Right lobe of liver (tissue), 6 donors: ENCODE measurements around the gene TYRO3. TPM values are rescaled to one million over a fixed set of nuclear protein-coding genes. Genes with fewer than 3 reads are reported as not detected.

Experiments
- ATAC-seq, 4 donors: fragments of 200-7000 bp; cut with Tn5 transposase; one replicate each; pipeline ENCODE4 v1.9.1; 2020; ENCODE audit warnings: mild to moderate bottlenecking in 4 of 4, moderate library complexity in 4 of 4
- DNase-seq, 3 donors: peaks; one replicate each; pipeline ENCODE4 v3.0.0-alpha.2; 2020
- H3K27ac ChIP-seq, 3 donors: fragments of 200-600 bp; one replicate each; pipeline ENCODE4 v1.8.0; 2022
- H3K27me3 ChIP-seq, 2 donors: fragments of 200-600 bp; one replicate each; pipeline ENCODE4 v1.8.0; 2022
- H3K36me3 ChIP-seq, 4 donors: fragments of 200-600 bp; sonication (generic) in 1 of 4; one replicate each; pipeline versions ENCODE4 v1.5.1 to v1.8.0; 2017 to 2022; ENCODE audit warnings: control low read depth in 1 of 4
- H3K4me1 ChIP-seq, 4 donors: fragments of 200-600 bp; sonication (generic) in 1 of 4; one replicate each; pipeline versions ENCODE4 v1.5.1 to v1.8.0; 2017 to 2022; ENCODE audit warnings: control low read depth in 1 of 4
- H3K4me3 ChIP-seq, 3 donors: fragments of 200-600 bp; one replicate each; pipeline ENCODE4 v1.8.0; 2022
- H3K9me3 ChIP-seq, 4 donors: fragments of 200-600 bp; sonication (generic) in 1 of 4; one replicate each; pipeline versions ENCODE4 v1.5.1 to v1.8.0; 2017 to 2022; ENCODE audit warnings: control low read depth in 1 of 4
- POLR2A ChIP-seq: fragments of 450-650 bp; IDR thresholded peaks from one replicate; pipeline ENCODE4 v1.6.1; 2017; ENCODE audit warnings: antibody characterized with exemption, mild to moderate bottlenecking
- WGBS: methylation state at CpG from one replicate; pipeline ENCODE4 v1.1.6; 2018; ENCODE audit warnings: low coverage, low lambda C conversion rate; ENCODE audit not compliant: insufficient coverage; ENCODE audit errors: missing lambda C conversion rate; 5-methylcytosine and 5-hydroxymethylcytosine counted together
- intact Hi-C, 2 donors: fragments of 100-400 bp; cut with DNase I; formaldehyde crosslinking; loops; one replicate each; pipeline versions ENCODE4 v1.11.2 to v1.14.1; 2022
- total RNA-seq, 6 experiments: library from RNA; depleted of rRNA in 2 of 6; stranded (reverse); fragments of >200 nt in 2 of 6; fragmentation: NEBNext Ultra II Directional in 3 of 6; extraction: Animal tissue kit (Norgen Biotek cat#: 25700) in 3 of 6; gene quantifications; one replicate each; pipeline versions ENCODE4 v1.1.0 to v1.2.4, GENCODE V29; 2016 to 2023
- TF ChIP-seq, protein P1 (sequence below), 4 donors: fragments of 200-600 bp in 3 of 4; fragments of 450-650 bp in 1 of 4; IDR thresholded peaks; one replicate each; pipeline versions ENCODE4 v1.5.1 to v1.8.0; 2016 to 2022; ENCODE audit warnings: antibody characterized with exemption in 4 of 4, mild to moderate bottlenecking in 2 of 4
- donor health status: DM: no; HTN: yes; CAD: no.
- donor health status: DM: no; HTN: no; CAD: no.
- donor health status: DM: no; HTN: no; CAD: no.
- donor health status: DM: no; HTN: yes; CAD: no.
- donor health status: DM: no; HTN: yes; CAD: no.

The TYRO3 gene
- total RNA-seq, 6 experiments from 2014 or later, result 1.1 to 2.9 (median 1.8) TPM

DNA sequence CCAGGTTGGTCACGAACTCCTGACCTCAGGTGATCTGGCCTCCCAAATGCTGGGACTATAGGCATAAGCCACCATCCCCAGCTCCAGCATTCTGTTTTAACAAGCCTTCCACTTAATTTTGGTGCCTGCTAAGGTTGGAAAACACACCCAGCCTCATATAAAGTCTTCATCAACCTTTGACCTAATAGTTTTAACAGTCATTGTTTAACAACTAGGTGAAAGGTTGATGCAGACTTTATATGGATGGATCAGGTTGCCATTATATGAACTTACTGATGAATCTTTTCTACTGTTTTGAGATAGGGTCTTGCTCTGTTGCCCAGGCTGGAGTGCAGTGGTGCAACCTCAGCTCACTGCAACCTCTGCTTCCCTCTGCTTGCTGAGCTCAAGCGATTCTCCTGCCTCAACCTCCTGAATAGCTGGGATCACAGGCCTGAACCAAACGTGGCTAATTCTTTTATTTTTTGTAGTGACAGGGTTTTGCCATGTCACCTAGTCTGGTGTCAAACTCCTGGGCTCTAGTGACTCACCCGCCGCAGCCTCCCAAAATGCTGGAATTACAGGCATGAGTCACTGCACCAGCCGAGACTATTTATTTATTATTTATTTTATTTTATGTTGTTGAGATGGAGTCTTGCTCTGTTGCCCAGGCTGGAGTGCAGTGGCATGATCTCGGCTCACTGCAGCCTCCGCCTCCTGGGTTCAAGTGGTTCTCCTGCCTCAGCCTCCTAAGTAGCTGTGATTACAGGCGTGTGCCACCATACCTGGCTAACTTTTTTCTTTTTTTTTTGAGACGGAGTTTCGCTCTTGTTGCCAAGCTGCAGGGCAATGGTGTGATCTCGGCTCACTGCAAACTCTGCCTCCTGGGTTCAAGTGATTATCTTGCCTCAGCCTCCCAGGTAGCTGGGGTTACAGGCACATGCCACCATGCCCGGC is 11.9 kb upstream of the TYRO3 start:
- H3K9me3 ChIP-seq, result no peaks in the 10 kb centered on the region
- H3K27me3 ChIP-seq, result no peaks in the 10 kb centered on the region
- no peak for DNase-seq
- no peak overlapping the region for H3K4me3 ChIP-seq
- no peak for TF ChIP-seq POLR2A
- TF ChIP-seq, protein P1, sequence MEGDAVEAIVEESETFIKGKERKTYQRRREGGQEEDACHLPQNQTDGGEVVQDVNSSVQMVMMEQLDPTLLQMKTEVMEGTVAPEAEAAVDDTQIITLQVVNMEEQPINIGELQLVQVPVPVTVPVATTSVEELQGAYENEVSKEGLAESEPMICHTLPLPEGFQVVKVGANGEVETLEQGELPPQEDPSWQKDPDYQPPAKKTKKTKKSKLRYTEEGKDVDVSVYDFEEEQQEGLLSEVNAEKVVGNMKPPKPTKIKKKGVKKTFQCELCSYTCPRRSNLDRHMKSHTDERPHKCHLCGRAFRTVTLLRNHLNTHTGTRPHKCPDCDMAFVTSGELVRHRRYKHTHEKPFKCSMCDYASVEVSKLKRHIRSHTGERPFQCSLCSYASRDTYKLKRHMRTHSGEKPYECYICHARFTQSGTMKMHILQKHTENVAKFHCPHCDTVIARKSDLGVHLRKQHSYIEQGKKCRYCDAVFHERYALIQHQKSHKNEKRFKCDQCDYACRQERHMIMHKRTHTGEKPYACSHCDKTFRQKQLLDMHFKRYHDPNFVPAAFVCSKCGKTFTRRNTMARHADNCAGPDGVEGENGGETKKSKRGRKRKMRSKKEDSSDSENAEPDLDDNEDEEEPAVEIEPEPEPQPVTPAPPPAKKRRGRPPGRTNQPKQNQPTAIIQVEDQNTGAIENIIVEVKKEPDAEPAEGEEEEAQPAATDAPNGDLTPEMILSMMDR (IDR thresholded peaks at IDR 0.05), result no peak
- intact Hi-C loops, result no loop called here
- WGBS, result 84% methylated on average over 10 of the region's 13 CpGs
- ATAC-seq, result no peak
- no peak overlapping the region for H3K27ac ChIP-seq
- H3K4me1 ChIP-seq, result peaks cover 0 to 6% (median 3%) of the 10 kb centered on the region in 4 donors
- H3K36me3 ChIP-seq, result no peaks in the 10 kb centered on the region

DNA sequence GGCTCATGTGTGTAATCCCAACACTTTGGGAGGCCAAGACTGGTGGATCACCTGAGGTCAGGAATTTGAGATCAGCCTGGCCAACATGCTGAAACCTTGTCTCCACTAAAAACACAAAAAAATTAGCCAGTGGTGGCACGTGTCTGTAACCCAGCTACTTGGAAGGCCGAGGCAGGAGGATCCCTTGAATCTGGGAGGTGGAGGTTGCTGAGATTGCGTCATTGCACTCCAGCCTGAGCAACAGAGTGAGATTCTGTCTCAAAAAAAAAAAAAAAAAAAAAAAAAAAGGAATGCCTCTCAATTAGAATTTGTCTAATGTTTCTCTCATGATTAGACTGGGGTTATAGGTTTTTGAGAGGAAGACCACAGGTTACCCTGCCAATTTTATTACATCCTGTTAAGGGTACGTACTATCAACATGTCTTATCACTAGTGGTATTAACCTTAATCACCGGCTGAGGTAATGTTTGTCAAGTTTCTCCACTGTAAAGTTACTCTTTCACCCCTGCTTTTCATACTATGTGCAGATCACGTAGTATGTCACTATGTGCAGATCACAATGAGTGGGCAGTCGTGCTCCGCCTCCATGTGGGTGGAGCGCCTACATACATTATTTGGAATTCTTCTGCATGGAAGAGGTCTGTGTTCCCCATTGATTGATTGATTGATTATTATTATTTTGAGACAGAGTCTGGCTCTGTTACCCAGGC is 8.8 kb upstream of the TYRO3 start:
- Histone ChIP-seq H3K4me3 (no peak overlapping the region), H3K27me3 (no peaks in the 10 kb centered on the region), H3K27ac (no peak overlapping the region), H3K36me3 (no peaks in the 10 kb centered on the region), H3K4me1 (no peaks in the 10 kb centered on the region), H3K9me3 (no peaks in the 10 kb centered on the region)
- WGBS, result 75% methylated on average over 9 of the region's 9 CpGs
- ATAC-seq (no peak), DNase-seq (no peak)
- intact Hi-C loops, result no loop called here
- TF ChIP-seq, protein P1 (IDR thresholded peaks at IDR 0.05), result no peak
- no peak for TF ChIP-seq POLR2A

DNA sequence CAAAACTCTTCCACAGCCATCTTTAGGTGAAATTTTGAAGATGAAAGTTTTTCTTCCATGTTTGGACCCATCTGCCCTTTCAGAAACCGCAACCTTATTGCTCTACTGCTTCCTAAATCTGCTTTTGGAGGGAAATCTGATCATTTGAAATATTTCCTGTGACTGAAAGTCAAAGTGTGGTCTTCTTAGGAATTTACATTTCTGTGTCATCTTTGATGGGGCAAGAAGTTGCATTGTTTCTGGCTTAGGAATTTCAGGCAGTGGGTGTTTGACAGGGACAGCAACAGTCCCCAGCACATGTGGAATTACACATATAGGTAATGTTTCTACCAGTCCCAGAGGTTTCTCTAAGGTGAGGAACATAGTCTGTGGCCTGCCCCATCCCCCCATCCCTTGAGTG is 5.3 kb upstream of the TYRO3 start:
- no peak overlapping the region for H3K27ac ChIP-seq
- H3K9me3 ChIP-seq, result no peaks in the 10 kb centered on the region
- intact Hi-C loops, result no loop called here

DNA sequence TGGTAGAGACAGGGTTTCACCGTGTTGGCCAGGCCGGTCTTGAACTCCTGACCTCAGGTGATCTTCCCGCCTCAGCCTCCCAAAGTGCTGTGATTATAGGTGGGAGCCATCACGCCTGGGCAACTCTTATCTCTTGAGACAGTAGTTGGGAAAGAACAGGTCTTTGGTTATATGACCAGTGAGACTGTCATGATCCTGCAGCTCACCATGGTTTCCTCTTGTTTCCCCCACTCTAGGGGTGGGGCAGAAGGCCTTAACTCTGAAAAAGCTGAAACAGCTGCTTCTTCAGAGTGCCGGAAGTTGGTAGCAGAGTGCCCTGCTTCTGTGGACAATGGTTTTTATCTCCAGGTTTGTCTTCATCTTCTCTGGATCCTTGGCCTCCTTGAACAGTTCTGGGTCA is 4.7 kb upstream of the TYRO3 start:
- 70% methylated on average over 3 of the region's 5 CpGs for WGBS
- TF ChIP-seq, protein P1 (IDR thresholded peaks at IDR 0.05), result no peak
- TF ChIP-seq POLR2A, result no peak
- Histone ChIP-seq H3K27me3 (no peaks in the 10 kb centered on the region), H3K9me3 (no peaks in the 10 kb centered on the region), H3K4me1 (peaks cover 0 to 2% (median 0%) of the 10 kb centered on the region in 4 donors), H3K27ac (no peak overlapping the region), H3K4me3 (no peak overlapping the region), H3K36me3 (no peaks in the 10 kb centered on the region)
- intact Hi-C loops, result no loop called here
- ATAC-seq (no peak), DNase-seq (no peak)

More for the DNA sequence above, 5.3 kb upstream of the TYRO3 start:
- ATAC-seq (no peak), DNase-seq (no peak)
- Histone ChIP-seq H3K36me3 (no peaks in the 10 kb centered on the region), H3K4me1 (no peaks in the 10 kb centered on the region), H3K4me3 (no peak overlapping the region), H3K27me3 (no peaks in the 10 kb centered on the region)
- 67% methylated on average over 1 of the region's 1 CpG for WGBS
- TF ChIP-seq, protein P1 (IDR thresholded peaks at IDR 0.05), result no peak
- no peak for TF ChIP-seq POLR2A
